GM12878 (cell line): ENCODE results near the gene NFILZ.

Experiments used
- CTCF ChIP-seq, 3 experiments: IDR thresholded peaks in 2 of 3; conservative IDR thresholded peaks in 1 of 3; 2 replicates each; pipeline ENCODE4 v1.5.1; 2011; ENCODE audit warnings: low read depth in 3 of 3, low read length in 3 of 3, mild to moderate bottlenecking in 3 of 3, control low read depth in 2 of 3, moderate library complexity in 2 of 3, inconsistent platforms in 1 of 3, mixed read lengths in 1 of 3; ENCODE audit not compliant: control insufficient read depth in 2 of 3, insufficient read depth in 1 of 3; ENCODE audit errors: extremely low read depth in 1 of 3
- RB1 ChIP-seq: fragments of 450-650 bp; formaldehyde crosslinking; IDR thresholded peaks from 2 replicates; pipeline ENCODE4 v1.6.1; 2017; ENCODE audit warnings: mild to moderate bottlenecking, borderline replicate concordance

GRCh38 chr19:8617984-8618383 lies 12.4 kb upstream of the NFILZ start:
- TF ChIP-seq CTCF (IDR thresholded peaks at IDR 0.05 in 2 of 3, conservative IDR thresholded peaks at IDR 0.05 in 1 of 3; ENCODE audit: control insufficient read depth in 2 of 3, extremely low read depth in 1 of 3, insufficient read depth in 1 of 3, low read depth in 3 of 3, low read length in 3 of 3) (no peak), RB1 (no peak)
